Ovary (tissue), 3 donors: ENCODE data around the gene HERC3.

Experiments
- POLR2A ChIP-seq: fragments of 450-650 bp; IDR thresholded peaks from one replicate; pipeline ENCODE4 v1.6.1; 2017; ENCODE audit warnings: antibody characterized with exemption, mild to moderate bottlenecking, moderate library complexity
- TF ChIP-seq, protein P1 (sequence below), 3 donors: fragments of 450-650 bp in 2 of 3; fragments of 200-600 bp in 1 of 3; IDR thresholded peaks; one replicate each; pipeline versions ENCODE4 v1.5.1 to v1.8.0; 2016 to 2022; ENCODE audit warnings: antibody characterized with exemption in 3 of 3, mild to moderate bottlenecking in 1 of 3
- donor health status: DM: no; HTN: no; CAD: no.

DNA sequence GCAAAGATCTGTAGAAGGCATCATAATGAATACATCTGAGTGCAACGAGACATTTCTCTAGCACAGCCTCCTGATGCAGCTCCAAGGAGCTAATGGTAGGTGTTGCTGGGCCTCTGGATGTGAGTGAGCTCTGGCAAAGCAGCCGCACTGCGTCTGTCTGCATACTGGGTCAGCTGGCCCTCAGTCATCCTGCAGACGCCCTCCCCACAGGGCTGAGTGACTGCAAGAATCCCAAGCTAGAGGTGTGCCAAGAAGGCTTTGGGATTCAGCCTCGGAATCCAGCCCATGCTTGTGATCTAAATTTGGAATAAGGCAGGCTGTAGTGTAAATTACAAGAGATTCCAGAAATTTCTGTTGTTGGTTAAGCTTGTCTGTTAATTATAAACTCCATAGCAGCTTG, 18.5 kb downstream of the HERC3 start:
- TF ChIP-seq, protein P1, sequence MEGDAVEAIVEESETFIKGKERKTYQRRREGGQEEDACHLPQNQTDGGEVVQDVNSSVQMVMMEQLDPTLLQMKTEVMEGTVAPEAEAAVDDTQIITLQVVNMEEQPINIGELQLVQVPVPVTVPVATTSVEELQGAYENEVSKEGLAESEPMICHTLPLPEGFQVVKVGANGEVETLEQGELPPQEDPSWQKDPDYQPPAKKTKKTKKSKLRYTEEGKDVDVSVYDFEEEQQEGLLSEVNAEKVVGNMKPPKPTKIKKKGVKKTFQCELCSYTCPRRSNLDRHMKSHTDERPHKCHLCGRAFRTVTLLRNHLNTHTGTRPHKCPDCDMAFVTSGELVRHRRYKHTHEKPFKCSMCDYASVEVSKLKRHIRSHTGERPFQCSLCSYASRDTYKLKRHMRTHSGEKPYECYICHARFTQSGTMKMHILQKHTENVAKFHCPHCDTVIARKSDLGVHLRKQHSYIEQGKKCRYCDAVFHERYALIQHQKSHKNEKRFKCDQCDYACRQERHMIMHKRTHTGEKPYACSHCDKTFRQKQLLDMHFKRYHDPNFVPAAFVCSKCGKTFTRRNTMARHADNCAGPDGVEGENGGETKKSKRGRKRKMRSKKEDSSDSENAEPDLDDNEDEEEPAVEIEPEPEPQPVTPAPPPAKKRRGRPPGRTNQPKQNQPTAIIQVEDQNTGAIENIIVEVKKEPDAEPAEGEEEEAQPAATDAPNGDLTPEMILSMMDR (IDR thresholded peaks at IDR 0.05) = no peak
- no peak for TF ChIP-seq POLR2A
